HG03520 (cell line): ENCODE results near the gene TMEM74B.

Source experiments
- ATAC-seq: cut with Tn5 transposase; IDR thresholded peaks from one replicate; pipeline ENCODE4 v1.9.1; 2021; ENCODE audit warnings: mild to moderate bottlenecking, moderate library complexity; ENCODE audit not compliant: unreplicated experiment

TMEM74B gene

GRCh38 chr20:1206366-1207148 lies 21.8 kb upstream of the TMEM74B start:
- no peak for ATAC-seq

DNA sequence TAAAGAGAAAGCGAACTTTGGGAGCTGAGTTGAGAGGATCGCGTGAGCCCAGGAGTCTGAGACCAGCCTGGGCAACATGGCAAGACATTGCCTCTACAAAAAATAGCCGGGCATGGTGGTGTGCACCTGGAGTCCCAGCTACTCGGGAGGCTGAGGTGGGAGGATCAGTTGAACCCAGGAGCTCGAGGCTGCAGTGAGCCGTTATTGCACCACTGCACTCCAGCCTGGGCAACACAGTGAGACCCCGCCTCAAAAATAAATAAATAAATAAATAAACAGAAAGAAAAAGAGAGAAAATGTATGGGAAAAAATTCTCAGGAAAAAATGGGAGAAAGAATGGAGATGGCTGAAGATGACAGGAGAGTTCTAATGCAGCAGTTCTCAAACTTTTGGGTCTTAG lies 21.0 kb upstream of the TMEM74B start:
- ATAC-seq = no peak

- no peak for ATAC-seq
These were observed 19.8 kb upstream of the TMEM74B start for GRCh38 chr20:1204576-1204975.

DNA sequence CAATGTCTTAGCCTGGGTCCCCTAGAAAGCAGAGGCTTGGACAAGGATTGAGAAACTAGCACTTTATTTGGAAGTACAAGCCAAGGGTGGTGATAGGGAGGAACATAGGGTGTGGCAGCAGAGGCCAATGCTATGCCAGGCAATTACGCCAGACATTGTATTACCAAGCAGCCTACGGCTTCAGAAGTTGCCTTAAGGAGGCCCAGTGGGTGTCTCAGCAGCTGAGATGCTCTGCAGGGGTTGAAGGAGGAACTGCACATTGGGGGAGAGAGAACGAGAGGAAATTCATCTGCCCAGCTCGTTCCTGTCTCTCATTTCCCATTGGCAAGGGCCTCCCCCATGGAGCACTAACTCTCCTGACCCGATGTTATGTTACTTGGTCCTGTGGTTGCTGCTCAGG lies 19.3 kb upstream of the TMEM74B start:
- ATAC-seq = no peak

- no peak for ATAC-seq
These were observed 18.8 kb upstream of the TMEM74B start for GRCh38 chr20:1203630-1204029.

- no peak for ATAC-seq
These were observed 18.2 kb upstream of the TMEM74B start, which contains the start of gene C20orf202 for GRCh38 chr20:1202762-1203504. TSS of gene C20orf202 (plus strand) at chr20:1203454. CDS start at chr20:1203586, 132 bp downstream.

DNA sequence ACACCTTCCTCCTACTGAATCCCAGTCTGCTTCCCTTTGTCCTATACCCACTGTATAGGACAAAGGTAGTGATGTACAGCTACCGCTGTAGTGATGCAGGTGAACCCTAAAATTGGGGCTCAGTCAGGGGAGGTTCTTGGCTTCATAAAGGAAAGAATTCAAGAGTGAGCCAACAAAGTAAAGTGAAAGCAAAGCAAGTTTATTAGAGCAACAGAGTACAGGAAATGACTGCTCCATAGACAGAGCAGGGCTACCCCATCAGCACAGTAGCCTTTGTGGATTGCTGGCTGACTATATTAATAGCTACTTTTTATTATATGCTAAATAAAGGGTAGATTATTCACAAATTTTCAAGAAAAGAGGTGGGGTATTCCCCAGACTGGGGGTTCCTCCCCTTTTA lies 15.2 kb upstream of the TMEM74B start:
- no peak for ATAC-seq

- ATAC-seq = no peak
These were observed 14.6 kb upstream of the TMEM74B start for GRCh38 chr20:1199212-1199873.

GRCh38 chr20:1198751-1199150 lies 14.0 kb upstream of the TMEM74B start:
- no peak for ATAC-seq

- no peak for ATAC-seq
These were observed 13.0 kb upstream of the TMEM74B start for GRCh38 chr20:1197801-1198200.

GRCh38 chr20:1196634-1197033 lies 11.9 kb upstream of the TMEM74B start:
- no peak for ATAC-seq

- no peak for ATAC-seq
These were observed 10.4 kb upstream of the TMEM74B start for GRCh38 chr20:1195226-1195625.

DNA sequence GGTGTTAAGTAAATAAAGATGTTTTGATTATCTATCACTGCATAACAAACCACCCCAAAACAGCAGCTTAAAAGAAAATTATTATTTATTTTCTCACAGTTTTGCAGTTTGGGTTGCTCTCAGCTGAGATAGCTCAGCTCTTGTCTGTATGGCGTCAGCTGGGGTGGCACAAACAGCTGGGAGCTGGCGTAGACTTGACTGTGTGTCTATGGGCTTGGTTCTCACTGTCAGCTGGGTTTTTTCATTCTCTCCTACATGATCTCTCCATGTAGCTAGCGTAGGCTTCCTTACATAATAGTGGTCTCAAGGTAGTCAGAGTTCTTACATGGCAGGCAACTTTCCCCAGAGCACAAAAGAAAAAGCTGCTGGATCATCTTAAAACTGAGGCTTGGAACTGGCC lies 6.5 kb upstream of the TMEM74B start:
- no peak for ATAC-seq

- no peak for ATAC-seq
These were observed 6.1 kb upstream of the TMEM74B start for GRCh38 chr20:1190847-1191246.

- ATAC-seq = no peak
These were observed 5.0 kb upstream of the TMEM74B start for GRCh38 chr20:1189827-1190226.

DNA sequence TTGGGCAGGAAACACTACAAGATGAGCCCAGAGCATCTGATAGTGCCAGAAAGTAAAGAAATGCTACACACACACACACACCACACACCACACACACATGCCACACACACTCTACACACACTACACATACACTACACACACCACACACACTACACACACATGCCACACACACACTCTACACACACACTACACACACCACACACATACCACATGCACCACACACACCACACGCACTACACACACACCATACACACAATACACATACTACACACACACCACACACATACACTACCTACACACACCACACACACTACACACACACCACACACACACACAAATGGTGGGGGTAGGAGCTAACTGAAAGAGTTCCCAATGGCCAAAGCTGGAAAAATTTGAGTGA lies 3.6 kb upstream of the TMEM74B start:
- no peak for ATAC-seq

- no peak for ATAC-seq
These were observed 2.9 kb upstream of the TMEM74B start for GRCh38 chr20:1187605-1188171.

GRCh38 chr20:1186367-1186991 lies 1.7 kb upstream of the TMEM74B start:
- no peak for ATAC-seq

GRCh38 chr20:1185790-1186334 lies 1.1 kb upstream of the TMEM74B start:
- no peak for ATAC-seq

DNA sequence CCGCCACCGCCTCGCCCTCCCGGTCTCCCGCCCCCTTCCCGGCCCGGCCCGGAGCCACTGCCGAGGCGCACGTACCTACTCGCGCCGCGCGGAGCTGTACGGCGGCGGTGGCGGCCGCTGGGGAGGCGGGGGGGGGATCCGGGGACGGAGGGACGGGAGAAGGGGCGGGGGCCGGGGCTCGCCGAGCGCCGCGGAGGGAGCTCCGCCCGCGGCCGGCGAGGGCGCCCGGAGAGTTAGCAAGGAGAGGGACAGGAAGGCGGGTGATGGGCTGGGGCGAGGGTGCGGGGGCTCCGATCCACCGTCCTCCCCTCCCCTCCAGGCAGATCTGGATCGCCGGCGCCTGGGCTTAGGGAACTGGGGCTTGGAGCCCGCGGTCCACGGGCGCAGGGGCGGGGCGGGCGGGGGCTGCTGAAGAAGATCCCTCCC lies 548 bp upstream of the TMEM74B start:
- ATAC-seq = no peak

- no peak for ATAC-seq
These were observed 532 bp downstream of the TMEM74B start for GRCh38 chr20:1184260-1184637.
